SK-N-SH (cell line): Measurements from ENCODE around the gene TMCC2. TPM values are rescaled to one million over a fixed set of nuclear protein-coding genes. Genes with fewer than 3 reads are reported as not detected.

Experiments used
- CTCF ChIA-PET: fragments of 300-600, 350-600 bp; formaldehyde crosslinking; extraction: SDS; loops from one replicate; lab custom pipeline; 2021; lab: Yijun Ruan, JAX
- POLR2A ChIA-PET: fragments of 350-600 bp; sonication (Branson Sonifier 250); formaldehyde crosslinking; extraction: SDS; loops from one replicate; lab custom pipeline; 2020; ENCODE audit warnings: antibody characterized with exemption, inconsistent platforms; lab: Yijun Ruan, JAX
- DNase-seq: peaks from one replicate; pipeline ENCODE4 v3.0.0; 2012
- H2AFZ ChIP-seq: fragments of 200-600 bp; sonication (generic); 2 replicates; pipeline ENCODE4 v1.8.1; 2016; ENCODE audit warnings: antibody characterized with exemption, mild to moderate bottlenecking, low read depth
- H3F3A ChIP-seq: fragments of 200-600 bp; sonication (generic); replicated peaks from 2 replicates; pipeline ENCODE3; 2016; ENCODE audit warnings: antibody characterized with exemption, mild to moderate bottlenecking; ENCODE audit not compliant: insufficient read depth
- H3K27ac ChIP-seq, 2 experiments: fragments of 200-500 bp in 1 of 2; fragments of 200-600 bp in 1 of 2; sonication (Bioruptor generic) in 1 of 2; sonication (generic), shearing (Covaris generic) in 1 of 2; 2 replicates each; pipeline versions ENCODE4 v1.5.1 to v1.6.1; 2014 to 2016; ENCODE audit warnings: low read depth in 2 of 2, inconsistent platforms in 1 of 2, low read length in 1 of 2, mild to moderate bottlenecking in 1 of 2, mixed read lengths in 1 of 2
- H3K27me3 ChIP-seq: fragments of 200-600 bp; sonication (generic), shearing (Covaris generic); 2 replicates; pipeline ENCODE4 v1.6.1; 2016; ENCODE audit warnings: mixed run types; ENCODE audit not compliant: insufficient read depth
- H3K36me3 ChIP-seq, 2 experiments: fragments of 200-500 bp in 1 of 2; fragments of 200-600 bp in 1 of 2; sonication (Bioruptor generic) in 1 of 2; sonication (generic) in 1 of 2; replicated peaks in 1 of 2; 2 replicates each; pipeline versions ENCODE3 to v1.5.1; 2014 to 2016; ENCODE audit warnings: low read length in 1 of 2, mild to moderate bottlenecking in 1 of 2; ENCODE audit not compliant: insufficient read depth in 2 of 2, control insufficient read depth in 1 of 2
- H3K4me1 ChIP-seq, 2 experiments: fragments of 200-500 bp in 1 of 2; fragments of 200-600 bp in 1 of 2; sonication (Bioruptor generic) in 1 of 2; sonication (generic), shearing (Covaris generic) in 1 of 2; 2 replicates each; pipeline versions ENCODE4 v1.5.1 to v1.6.1; 2014 to 2016; ENCODE audit warnings: low read depth in 1 of 2, low read length in 1 of 2, mixed run types in 1 of 2; ENCODE audit not compliant: insufficient read depth in 2 of 2, control insufficient read depth in 1 of 2
- H3K4me2 ChIP-seq: fragments of 200-600 bp; sonication (generic), shearing (Covaris generic); 2 replicates; pipeline ENCODE4 v1.6.1; 2017; ENCODE audit warnings: mixed run types
- H3K4me3 ChIP-seq, 2 experiments: fragments of 200-500 bp in 1 of 2; fragments of 200-600 bp in 1 of 2; sonication (Bioruptor generic) in 1 of 2; sonication (generic), shearing (Covaris generic) in 1 of 2; 2 replicates each; pipeline versions ENCODE4 v1.5.1 to v1.8.1; 2014 to 2016; ENCODE audit warnings: low read depth in 2 of 2, inconsistent platforms in 1 of 2, low read length in 1 of 2, mild to moderate bottlenecking in 1 of 2, mixed read lengths in 1 of 2, moderate library complexity in 1 of 2
- H3K79me2 ChIP-seq: fragments of 200-600 bp; sonication (generic); 2 replicates; pipeline ENCODE4 v1.8.1; 2017; ENCODE audit warnings: mild to moderate bottlenecking; ENCODE audit not compliant: insufficient read depth
- H3K9ac ChIP-seq: fragments of 200-600 bp; sonication (generic); 2 replicates; pipeline ENCODE4 v1.6.1; 2017; ENCODE audit warnings: mixed run types
- H3K9me2 ChIP-seq: fragments of 200-600 bp; sonication (generic); 2 replicates; pipeline ENCODE4 v1.6.1; 2017; ENCODE audit warnings: mixed run types
- H3K9me3 ChIP-seq: fragments of 200-600 bp; sonication (generic); 2 replicates; pipeline ENCODE4 v1.6.1; 2017; ENCODE audit warnings: mixed run types, mild to moderate bottlenecking, moderate library complexity
- H4K20me1 ChIP-seq: fragments of 200-600 bp; sonication (generic); 2 replicates; pipeline ENCODE4 v1.6.1; 2017; ENCODE audit warnings: mild to moderate bottlenecking, mixed run types; ENCODE audit not compliant: insufficient read depth
- ELF1 ChIP-seq: IDR thresholded peaks from 2 replicates; pipeline ENCODE4 v1.4.0; 2012
- EP300 ChIP-seq, 2 experiments: IDR thresholded peaks; 2 replicates each; pipeline versions ENCODE4 v1.4.0 to v1.6.1; 2012; ENCODE audit warnings: borderline replicate concordance in 1 of 2, low read depth in 1 of 2, low read length in 1 of 2
- EZH2phosphoT487 ChIP-seq: fragments of 200-600 bp; sonication (generic); IDR thresholded peaks from 2 replicates; pipeline ENCODE4 v1.6.1; 2017; ENCODE audit warnings: low read depth, mixed run types, mild to moderate bottlenecking, antibody characterized with exemption, moderate library complexity, borderline replicate concordance
- IRF3 ChIP-seq: fragments of 150-350 bp; IDR thresholded peaks from 2 replicates; pipeline ENCODE4 v1.6.1; 2016; ENCODE audit warnings: mild to moderate bottlenecking, low read depth, low read length
- MAX ChIP-seq: IDR thresholded peaks from 2 replicates; pipeline ENCODE4 v1.4.0; 2012; ENCODE audit warnings: low read depth
- MEF2A ChIP-seq: IDR thresholded peaks from 2 replicates; pipeline ENCODE4 v1.4.0; 2012; ENCODE audit warnings: low read depth, borderline replicate concordance
- MXI1 ChIP-seq: IDR thresholded peaks from 2 replicates; pipeline ENCODE4 v1.6.1; 2012; ENCODE audit warnings: mild to moderate bottlenecking, low read depth, low read length, improper control_type of control experiment
- NFIC ChIP-seq: IDR thresholded peaks from 2 replicates; pipeline ENCODE4 v1.4.0; 2012; ENCODE audit warnings: borderline replicate concordance
- RAD21 ChIP-seq: IDR thresholded peaks from 2 replicates; pipeline ENCODE4 v1.6.1; 2012; ENCODE audit warnings: mild to moderate bottlenecking, low read length
- RCOR1 ChIP-seq: fragments of 150-350 bp; IDR thresholded peaks from 2 replicates; pipeline ENCODE4 v1.6.1; 2017; ENCODE audit warnings: antibody characterized with exemption, low read length
- REST ChIP-seq: IDR thresholded peaks from 2 replicates; pipeline ENCODE4 v1.6.1; 2012; ENCODE audit warnings: mild to moderate bottlenecking, low read depth, low read length, moderate library complexity
- RFX5 ChIP-seq: IDR thresholded peaks from 2 replicates; pipeline ENCODE4 v1.6.1; 2012; ENCODE audit warnings: mild to moderate bottlenecking, improper control_type of control experiment, low read length
- RXRA ChIP-seq: IDR thresholded peaks from 2 replicates; pipeline ENCODE4 v1.4.0; 2012; ENCODE audit warnings: low read depth, mild to moderate bottlenecking, borderline replicate concordance
- TAF1 ChIP-seq: IDR thresholded peaks from 2 replicates; pipeline ENCODE4 v1.6.1; 2012; ENCODE audit warnings: low read depth, mild to moderate bottlenecking, low read length, moderate library complexity, borderline replicate concordance
- YY1 ChIP-seq: IDR thresholded peaks from 2 replicates; pipeline ENCODE4 v1.4.0; 2012; ENCODE audit warnings: low read depth, mild to moderate bottlenecking
- WGBS: methylation state at CpG from one replicate; pipeline ENCODE4 v1.1.6; 2017; ENCODE audit warnings: low lambda C conversion rate; 5-methylcytosine and 5-hydroxymethylcytosine counted together
- polyA plus RNA-seq, 3 experiments: library from polyadenylated mRNA; depleted of rRNA; stranded (reverse); fragments of >200 nt; gene quantifications; 2 replicates each; pipeline ENCODE4 v1.2.3, GENCODE V29; 2012
- TF ChIP-seq, protein P1 (sequence below): fragments of 150-350 bp; IDR thresholded peaks from 2 replicates; pipeline ENCODE4 v1.6.1; 2017; ENCODE audit warnings: antibody characterized with exemption, low read length, low read depth, borderline replicate concordance
- TF ChIP-seq, protein P2 (sequence below): fragments of 200-600 bp; sonication (generic); IDR thresholded peaks from 2 replicates; pipeline ENCODE4 v1.6.1; 2017; ENCODE audit warnings: antibody characterized with exemption, mild to moderate bottlenecking, moderate library complexity

Gene TMCC2
- polyA plus RNA-seq, 1 of the 3 experiments (the other 2 are of a cell fraction) = 6.0 TPM

GRCh38 chr1:205293350-205294074 is 65.8 kb downstream of the TMCC2 start:
- DNase-seq = no peak
- peaks cover 28% of the 10 kb centered on the region for H3F3A ChIP-seq
- H3K4me3 ChIP-seq = no peak overlapping the region
- peaks cover 2 to 33% of the 10 kb centered on the region in 2 experiments; a peak in 3 of 4 replicates for H3K4me1 ChIP-seq
- H3K4me2 ChIP-seq = peak overlapping the region; percentile 64
- H3K9me3 ChIP-seq = no peaks in the 10 kb centered on the region
- H4K20me1 ChIP-seq = no peaks in the 10 kb centered on the region
- ChIA-PET POLR2A (no interaction called here), CTCF (interaction anchor here (0.7 to 46.8 kb wide), 6 partner anchors 22 to 487 kb away, joined by 3 to 1368 read pairs (median 4); no protein-coding TSS in a partner anchor)
- H3K79me2 ChIP-seq = no peaks in the 10 kb centered on the region
- no peak for TF ChIP-seq REST
- TF ChIP-seq NFIC = no peak
- TF ChIP-seq, protein P1, sequence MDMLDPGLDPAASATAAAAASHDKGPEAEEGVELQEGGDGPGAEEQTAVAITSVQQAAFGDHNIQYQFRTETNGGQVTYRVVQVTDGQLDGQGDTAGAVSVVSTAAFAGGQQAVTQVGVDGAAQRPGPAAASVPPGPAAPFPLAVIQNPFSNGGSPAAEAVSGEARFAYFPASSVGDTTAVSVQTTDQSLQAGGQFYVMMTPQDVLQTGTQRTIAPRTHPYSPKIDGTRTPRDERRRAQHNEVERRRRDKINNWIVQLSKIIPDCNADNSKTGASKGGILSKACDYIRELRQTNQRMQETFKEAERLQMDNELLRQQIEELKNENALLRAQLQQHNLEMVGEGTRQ = no peak
- no peak for TF ChIP-seq EP300 (IDR thresholded peaks at IDR 0.05; ENCODE audit: borderline replicate concordance in 1 of 2, low read depth in 1 of 2, low read length in 1 of 2)
- TF ChIP-seq EZH2phosphoT487 = no peak
- TF ChIP-seq TAF1 = no peak
- TF ChIP-seq, protein P2, sequence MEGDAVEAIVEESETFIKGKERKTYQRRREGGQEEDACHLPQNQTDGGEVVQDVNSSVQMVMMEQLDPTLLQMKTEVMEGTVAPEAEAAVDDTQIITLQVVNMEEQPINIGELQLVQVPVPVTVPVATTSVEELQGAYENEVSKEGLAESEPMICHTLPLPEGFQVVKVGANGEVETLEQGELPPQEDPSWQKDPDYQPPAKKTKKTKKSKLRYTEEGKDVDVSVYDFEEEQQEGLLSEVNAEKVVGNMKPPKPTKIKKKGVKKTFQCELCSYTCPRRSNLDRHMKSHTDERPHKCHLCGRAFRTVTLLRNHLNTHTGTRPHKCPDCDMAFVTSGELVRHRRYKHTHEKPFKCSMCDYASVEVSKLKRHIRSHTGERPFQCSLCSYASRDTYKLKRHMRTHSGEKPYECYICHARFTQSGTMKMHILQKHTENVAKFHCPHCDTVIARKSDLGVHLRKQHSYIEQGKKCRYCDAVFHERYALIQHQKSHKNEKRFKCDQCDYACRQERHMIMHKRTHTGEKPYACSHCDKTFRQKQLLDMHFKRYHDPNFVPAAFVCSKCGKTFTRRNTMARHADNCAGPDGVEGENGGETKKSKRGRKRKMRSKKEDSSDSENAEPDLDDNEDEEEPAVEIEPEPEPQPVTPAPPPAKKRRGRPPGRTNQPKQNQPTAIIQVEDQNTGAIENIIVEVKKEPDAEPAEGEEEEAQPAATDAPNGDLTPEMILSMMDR = no peak
- TF ChIP-seq IRF3 = no peak
- TF ChIP-seq YY1 = no peak
- no peak for TF ChIP-seq RXRA
- no peak for TF ChIP-seq MEF2A
- TF ChIP-seq MAX = no peak
- TF ChIP-seq MXI1 = no peak
- no peak for TF ChIP-seq RCOR1
- no peak for TF ChIP-seq RFX5
- no peak for TF ChIP-seq ELF1
- no peak for TF ChIP-seq RAD21
- H2AFZ ChIP-seq = no peak overlapping the region
- H3K27me3 ChIP-seq = no peaks in the 10 kb centered on the region
- H3K36me3 ChIP-seq = no peaks in the 10 kb centered on the region
- peak overlapping the region; percentile 36 to 95; a peak in 3 of 4 replicates for H3K27ac ChIP-seq
- no peaks in the 10 kb centered on the region for H3K9me2 ChIP-seq
- H3K9ac ChIP-seq = peak overlapping the region; percentile 48; the same call in 1 of the 2 replicates
- 97% methylated on average over 6 of the region's 10 CpGs for WGBS
